HG03558 (cell line): ENCODE measurements around the gene RRAS2.
A peak's percentile ranks its signal among the peaks of the same experiment; 100 is the strongest.
"Not testable (repeated sequence)": the region's sequence is repeated elsewhere in the genome, so short reads cannot be mapped to it uniquely, and the experiment has no call there.

Source experiments
- ATAC-seq: cut with Tn5 transposase; IDR thresholded peaks from one replicate; pipeline ENCODE4 v1.9.1; 2021; ENCODE audit warnings: moderate number of reproducible peaks; ENCODE audit not compliant: unreplicated experiment; ENCODE audit errors: extremely low read depth

The RRAS2 gene

GRCh38 chr11:14358729-14359439 lies at the start of gene RRAS2:
RRAS2 (minus strand) TSS chr11:14359183; CDS start chr11:14358870, 313 bp downstream.
- ATAC-seq, result peak; percentile 91

GRCh38 chr11:14408612-14409011 lies 49.6 kb upstream of the RRAS2 start:
- ATAC-seq, result no peak

DNA sequence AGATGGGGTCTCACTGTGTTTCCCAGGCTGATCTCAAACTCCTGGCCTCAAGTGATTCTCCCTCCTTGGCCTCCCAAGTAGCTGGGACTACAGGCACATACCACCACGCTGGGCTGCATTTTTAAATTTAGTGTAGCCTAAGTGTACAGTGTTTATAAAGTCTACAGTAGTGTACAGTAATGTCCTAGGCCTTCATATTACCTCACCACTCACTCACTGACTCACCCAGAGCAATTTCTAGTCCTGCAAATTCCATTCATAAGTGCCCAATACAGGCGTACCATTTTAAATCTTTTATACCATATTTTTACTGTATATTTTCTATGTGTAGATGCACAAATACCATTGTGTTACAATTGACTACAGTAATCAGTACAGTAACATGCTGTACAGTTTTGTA lies 47.1 kb upstream of the RRAS2 start:
- ATAC-seq, result not testable (repeated sequence)

DNA sequence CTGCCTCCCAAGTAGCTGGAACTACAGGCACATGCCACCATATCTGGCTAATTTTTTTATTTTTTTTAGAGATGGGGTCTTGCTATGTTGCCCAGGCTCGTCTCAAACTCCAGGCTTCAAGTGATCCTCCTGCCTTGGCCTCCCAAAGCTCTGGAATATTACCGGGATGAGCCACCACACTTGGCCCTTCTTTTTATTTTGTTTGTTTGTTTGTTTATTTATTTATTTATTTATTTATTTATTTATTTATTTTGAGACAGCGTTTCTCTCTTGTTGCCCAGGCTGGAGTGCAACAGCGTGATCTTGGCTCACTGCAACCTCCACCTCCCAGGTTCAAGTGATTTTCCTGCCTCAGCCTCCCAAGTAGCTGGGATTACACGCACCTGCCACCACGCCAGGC lies 44.5 kb upstream of the RRAS2 start:
- ATAC-seq, result not testable (repeated sequence)

- ATAC-seq, result no peak
Measured at GRCh38 chr11:14399087-14399486, 40.1 kb upstream of the RRAS2 start.

GRCh38 chr11:14396273-14396672 lies 37.3 kb upstream of the RRAS2 start:
- no peak for ATAC-seq

- ATAC-seq, result no peak
Measured at GRCh38 chr11:14393889-14394288, 34.9 kb upstream of the RRAS2 start.

DNA sequence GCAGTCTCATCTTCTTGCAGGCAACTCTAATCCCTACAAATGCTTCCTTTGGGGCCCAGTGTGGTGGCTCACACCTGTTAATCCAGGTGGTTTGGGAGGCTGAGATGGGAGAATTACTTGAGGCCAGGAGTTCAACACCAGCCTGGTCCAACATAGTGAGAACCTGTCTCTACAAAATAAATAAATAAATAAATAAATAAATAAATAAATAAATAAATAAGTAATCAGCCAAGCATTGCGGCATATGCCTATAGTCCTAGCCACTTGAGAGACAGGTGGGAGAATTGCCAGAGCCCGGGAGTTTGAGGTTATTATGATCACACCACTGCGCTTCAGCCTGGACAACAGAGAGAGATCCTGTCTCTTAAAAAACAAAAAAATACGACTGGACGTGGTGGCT lies 34.1 kb upstream of the RRAS2 start:
- no peak for ATAC-seq

GRCh38 chr11:14390669-14391068 lies 31.7 kb upstream of the RRAS2 start:
- no peak for ATAC-seq

DNA sequence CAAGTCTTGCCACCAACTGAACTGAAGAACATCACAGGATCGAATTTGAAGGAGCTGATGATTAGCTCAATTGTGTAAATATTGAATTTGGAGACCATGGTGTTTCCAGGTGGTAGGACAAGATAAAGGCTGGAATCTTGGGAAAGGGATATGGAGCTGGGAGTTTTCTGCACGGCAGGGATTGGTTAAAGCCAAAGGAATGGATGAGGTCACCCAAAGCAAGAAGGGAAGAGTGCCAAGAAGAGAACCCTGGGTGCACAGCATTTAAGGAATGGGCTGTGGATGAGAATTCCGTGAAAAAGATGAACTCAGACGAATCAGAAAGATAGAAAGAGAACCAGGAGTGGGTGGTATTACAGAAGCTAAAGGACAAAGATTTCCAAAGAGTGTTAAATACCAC lies 29.4 kb upstream of the RRAS2 start:
- ATAC-seq, result no peak

GRCh38 chr11:14386895-14387480 lies 28.0 kb upstream of the RRAS2 start:
- ATAC-seq, result no peak

DNA sequence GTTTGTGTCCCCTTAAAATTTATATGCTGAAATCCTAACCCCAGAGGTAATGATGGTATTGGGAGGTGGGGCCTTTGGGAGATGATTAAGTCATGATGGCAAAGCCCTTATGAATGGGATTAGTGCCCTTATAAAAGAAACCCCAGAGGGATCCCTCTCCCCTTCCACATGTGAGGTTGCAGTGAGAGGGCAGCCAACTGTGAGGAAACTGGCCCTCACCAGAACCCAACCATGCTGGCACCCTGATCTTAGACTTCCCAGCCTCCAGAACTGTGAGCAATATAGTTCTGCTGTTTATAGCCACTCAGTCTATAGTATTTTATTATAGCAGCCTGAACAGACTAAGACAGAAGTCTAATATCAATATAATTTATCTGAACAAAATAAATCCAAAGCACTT lies 27.1 kb upstream of the RRAS2 start:
- ATAC-seq, result no peak

DNA sequence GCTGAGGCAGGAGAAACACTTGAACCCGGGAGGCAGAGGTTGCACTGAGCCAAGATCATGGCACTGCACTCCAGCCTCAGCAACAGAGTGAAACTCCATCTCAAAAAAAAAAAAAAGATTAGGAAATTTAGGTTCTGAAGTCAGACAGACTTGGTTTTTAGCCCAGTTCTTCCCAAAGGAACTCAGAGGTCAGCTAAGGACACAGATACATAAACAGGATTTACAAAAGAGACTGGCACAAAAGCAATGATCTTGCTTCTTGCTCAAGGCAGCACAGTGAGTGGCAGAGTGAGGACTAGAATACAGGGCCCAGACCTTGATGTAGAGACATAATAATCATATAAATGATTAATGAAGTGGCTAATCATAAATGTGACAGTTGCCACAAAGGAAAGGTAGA lies 25.4 kb upstream of the RRAS2 start:
- ATAC-seq, result no peak

DNA sequence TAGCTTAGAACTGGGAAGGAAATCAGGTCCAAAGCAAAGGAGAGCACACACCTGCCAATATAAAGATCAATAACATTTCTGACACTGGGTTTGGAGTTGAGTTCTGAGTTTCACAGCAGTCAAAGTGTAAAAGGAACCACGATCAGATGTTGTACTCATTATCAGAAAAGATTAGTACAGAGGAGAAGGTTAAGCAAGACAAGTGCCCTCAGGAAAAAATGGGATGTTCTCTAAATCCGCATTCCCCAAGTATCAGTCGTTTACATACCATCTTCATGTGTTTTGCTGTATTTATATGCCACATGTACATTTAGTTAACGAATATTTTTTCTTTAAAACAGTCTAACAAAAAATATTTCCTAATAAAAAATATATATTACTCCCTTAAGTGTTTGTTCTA lies 23.0 kb upstream of the RRAS2 start:
- no peak for ATAC-seq

GRCh38 chr11:14380947-14381561 lies 22.1 kb upstream of the RRAS2 start:
- ATAC-seq, result peak; percentile 63

- ATAC-seq, result no peak
Measured at GRCh38 chr11:14380125-14380936, 21.3 kb upstream of the RRAS2 start.

DNA sequence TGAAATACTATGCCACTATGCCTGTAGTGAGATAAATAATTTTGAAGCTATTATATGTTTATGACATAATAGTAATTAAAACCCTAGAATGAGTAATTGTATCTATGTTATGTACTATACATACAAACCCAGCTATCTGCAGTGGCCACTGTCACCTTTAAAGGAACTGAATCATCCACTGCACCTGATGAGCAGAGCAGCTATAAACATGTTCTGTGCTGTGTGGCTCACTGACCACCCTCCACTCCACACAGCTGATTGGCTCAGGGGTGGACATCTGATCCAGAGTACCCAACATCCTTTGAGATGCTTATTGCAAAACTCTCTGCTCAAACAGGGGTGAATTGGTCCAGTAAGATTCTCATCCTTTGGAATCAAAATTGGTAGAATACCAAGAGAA lies 19.2 kb upstream of the RRAS2 start:
- ATAC-seq, result no peak

GRCh38 chr11:14376920-14377319 lies 17.9 kb upstream of the RRAS2 start:
- ATAC-seq, result no peak

- ATAC-seq, result no peak
Measured at GRCh38 chr11:14374922-14375830, 16.2 kb upstream of the RRAS2 start.
